Activated T-helper 9 cell treated with anti-CD3 and anti-CD28 coated beads, Interleukin-2, amount 50 U/mL, for 16 hours (primary cell): Measurements from ENCODE around the gene TTLL9.

Experiments
- DNase-seq: peaks from one replicate; pipeline ENCODE4 v3.0.0-alpha.2; 2020; ENCODE audit warnings: low read depth

The TTLL9 gene

GRCh38 chr20:31984981-31985471 lies 114.6 kb downstream of the TTLL9 start:
- DNase-seq: no peak

- DNase-seq: no peak
These were observed 117.3 kb downstream of the TTLL9 start for GRCh38 chr20:31987744-31988143.

- DNase-seq: no peak
These were observed 118.1 kb downstream of the TTLL9 start for GRCh38 chr20:31988430-31989015.

GRCh38 chr20:31989030-31989645 lies 118.7 kb downstream of the TTLL9 start:
- DNase-seq: no peak

GRCh38 chr20:31990641-31991338 lies 120.4 kb downstream of the TTLL9 start:
- no peak for DNase-seq

- no peak for DNase-seq
These were observed 120.9 kb downstream of the TTLL9 start for GRCh38 chr20:31991339-31991705.

- DNase-seq: no peak
These were observed 121.7 kb downstream of the TTLL9 start for GRCh38 chr20:31992086-31992485.
